K562 (cell line): ENCODE results near the gene CFL1. TPM values are rescaled to one million over a fixed set of nuclear protein-coding genes. Genes with fewer than 3 reads are reported as not detected.

ENCODE experiments used
- CBFA2T3 ChIP-seq: fragments of 450-650 bp; IDR thresholded peaks from 2 replicates; pipeline ENCODE4 v1.6.1; 2017
- EP300 ChIP-seq: IDR thresholded peaks from 2 replicates; pipeline ENCODE4 v1.6.1; 2012; ENCODE audit warnings: low read length, improper control_type of control experiment
- EP400 ChIP-seq: fragments of 450-650 bp; IDR thresholded peaks from 2 replicates; pipeline ENCODE4 v1.6.1; 2017; ENCODE audit warnings: antibody characterized with exemption, mild to moderate bottlenecking, moderate library complexity
- GTF2E2 ChIP-seq: fragments of 200-800 bp; sonication (Bioruptor generic); IDR thresholded peaks from 2 replicates; pipeline ENCODE4 v1.6.1; 2016; ENCODE audit warnings: missing genetic modification characterization, missing compliant biosample characterization
- HMBOX1 ChIP-seq: sonication (generic); IDR thresholded peaks from 2 replicates; pipeline ENCODE4 v1.6.1; 2016
- MTA3 ChIP-seq: fragments of 450-650 bp; formaldehyde crosslinking; IDR thresholded peaks from 2 replicates; pipeline ENCODE4 v1.6.1; 2017; ENCODE audit warnings: mild to moderate bottlenecking, borderline replicate concordance
- NCOR1 ChIP-seq: fragments of 450-650 bp; IDR thresholded peaks from 2 replicates; pipeline ENCODE4 v1.6.1; 2016; ENCODE audit warnings: mild to moderate bottlenecking, moderate library complexity
- NR3C1 ChIP-seq: sonication (generic); formaldehyde crosslinking; IDR thresholded peaks from 2 replicates; pipeline ENCODE4 v1.8.1; 2022; ENCODE audit warnings: missing genetic modification reagents
- PHB2 ChIP-seq: fragments of 450-650 bp; IDR thresholded peaks from 2 replicates; pipeline ENCODE4 v1.6.1; 2017; ENCODE audit warnings: low read depth
- PTTG1 ChIP-seq: fragments of 450-650 bp; IDR thresholded peaks from 2 replicates; pipeline ENCODE4 v1.6.1; 2016; ENCODE audit warnings: low read depth, mild to moderate bottlenecking, missing genetic modification characterization, missing compliant biosample characterization
- ZBTB17 ChIP-seq: fragments of 450-650 bp; formaldehyde crosslinking; IDR thresholded peaks from 2 replicates; pipeline ENCODE4 v1.4.0; 2020; ENCODE audit warnings: mild to moderate bottlenecking
- ZKSCAN1 ChIP-seq: fragments of 150-350 bp; IDR thresholded peaks from 2 replicates; pipeline ENCODE4 v1.6.1; 2016; ENCODE audit warnings: low read depth, low read length
- ZKSCAN8 ChIP-seq: fragments of 200-800 bp; sonication (Bioruptor generic); IDR thresholded peaks from 2 replicates; pipeline ENCODE4 v1.6.1; 2016; ENCODE audit warnings: missing genetic modification characterization, missing compliant biosample characterization
- ZNF561 ChIP-seq: fragments of 450-650 bp; formaldehyde crosslinking; conservative IDR thresholded peaks from 2 replicates; pipeline ENCODE4 v1.4.0; 2020; ENCODE audit warnings: mild to moderate bottlenecking, moderate library complexity
- ZNF707 ChIP-seq: fragments of 250-450 bp; sonication (Bioruptor Pico); conservative IDR thresholded peaks from 2 replicates; pipeline ENCODE4 v1.8.0; 2022; ENCODE audit warnings: inconsistent platforms, mild to moderate bottlenecking, moderate library complexity
- polyA plus RNA-seq, 8 experiments: library from polyadenylated mRNA; depleted of rRNA in 4 of 8; stranded (reverse) in 5 of 8; unstranded in 3 of 8; fragments of >200 nt; fragmentation: Nextera tagmentation in 2 of 8; fragmentation: Illumina TruSeq in 1 of 8; extraction: Ambion mirVana in 2 of 8; extraction: Trizol in 1 of 8; gene quantifications; 2 replicates each; pipeline versions ENCODE4 v1.2.1 to v1.2.3, GENCODE V29; 2011 to 2014; ENCODE audit warnings: inconsistent platforms in 1 of 8, missing spikeins in 1 of 8
- total RNA-seq, 7 experiments: library from RNA; depleted of rRNA in 6 of 7; stranded (reverse); fragments of >200 nt in 6 of 7; fragmentation: Illumina TruSeq in 2 of 7; extraction: Trizol in 2 of 7; gene quantifications; 2 replicates each; pipeline versions ENCODE4 v1.2.1 to v1.2.3, GENCODE V29; 2011 to 2021; ENCODE audit warnings: low replicate concordance in 1 of 7
- TF ChIP-seq, protein P1 (sequence below): fragments of 450-650 bp; IDR thresholded peaks from 2 replicates; pipeline ENCODE4 v1.6.1; 2016; ENCODE audit warnings: low read depth
- TF ChIP-seq, protein P2 (sequence below): fragments of 200-800 bp; sonication (Bioruptor generic); IDR thresholded peaks from 2 replicates; pipeline ENCODE4 v1.6.1; 2017; ENCODE audit warnings: missing genetic modification characterization, missing compliant biosample characterization
- TF ChIP-seq, protein P3 (sequence below): fragments of 250-450 bp; sonication (Bioruptor Pico); IDR thresholded peaks from 2 replicates; pipeline ENCODE4 v1.5.0; 2021; ENCODE audit warnings: mild to moderate bottlenecking, borderline replicate concordance

CFL1 gene
- total and polyA plus RNA-seq, 9 of the 15 experiments (the other 6 are each of a cell fraction or from before 2014, with no cell fraction given), result 105 to 1,101 (median 859) TPM

- TF ChIP-seq, protein P1, sequence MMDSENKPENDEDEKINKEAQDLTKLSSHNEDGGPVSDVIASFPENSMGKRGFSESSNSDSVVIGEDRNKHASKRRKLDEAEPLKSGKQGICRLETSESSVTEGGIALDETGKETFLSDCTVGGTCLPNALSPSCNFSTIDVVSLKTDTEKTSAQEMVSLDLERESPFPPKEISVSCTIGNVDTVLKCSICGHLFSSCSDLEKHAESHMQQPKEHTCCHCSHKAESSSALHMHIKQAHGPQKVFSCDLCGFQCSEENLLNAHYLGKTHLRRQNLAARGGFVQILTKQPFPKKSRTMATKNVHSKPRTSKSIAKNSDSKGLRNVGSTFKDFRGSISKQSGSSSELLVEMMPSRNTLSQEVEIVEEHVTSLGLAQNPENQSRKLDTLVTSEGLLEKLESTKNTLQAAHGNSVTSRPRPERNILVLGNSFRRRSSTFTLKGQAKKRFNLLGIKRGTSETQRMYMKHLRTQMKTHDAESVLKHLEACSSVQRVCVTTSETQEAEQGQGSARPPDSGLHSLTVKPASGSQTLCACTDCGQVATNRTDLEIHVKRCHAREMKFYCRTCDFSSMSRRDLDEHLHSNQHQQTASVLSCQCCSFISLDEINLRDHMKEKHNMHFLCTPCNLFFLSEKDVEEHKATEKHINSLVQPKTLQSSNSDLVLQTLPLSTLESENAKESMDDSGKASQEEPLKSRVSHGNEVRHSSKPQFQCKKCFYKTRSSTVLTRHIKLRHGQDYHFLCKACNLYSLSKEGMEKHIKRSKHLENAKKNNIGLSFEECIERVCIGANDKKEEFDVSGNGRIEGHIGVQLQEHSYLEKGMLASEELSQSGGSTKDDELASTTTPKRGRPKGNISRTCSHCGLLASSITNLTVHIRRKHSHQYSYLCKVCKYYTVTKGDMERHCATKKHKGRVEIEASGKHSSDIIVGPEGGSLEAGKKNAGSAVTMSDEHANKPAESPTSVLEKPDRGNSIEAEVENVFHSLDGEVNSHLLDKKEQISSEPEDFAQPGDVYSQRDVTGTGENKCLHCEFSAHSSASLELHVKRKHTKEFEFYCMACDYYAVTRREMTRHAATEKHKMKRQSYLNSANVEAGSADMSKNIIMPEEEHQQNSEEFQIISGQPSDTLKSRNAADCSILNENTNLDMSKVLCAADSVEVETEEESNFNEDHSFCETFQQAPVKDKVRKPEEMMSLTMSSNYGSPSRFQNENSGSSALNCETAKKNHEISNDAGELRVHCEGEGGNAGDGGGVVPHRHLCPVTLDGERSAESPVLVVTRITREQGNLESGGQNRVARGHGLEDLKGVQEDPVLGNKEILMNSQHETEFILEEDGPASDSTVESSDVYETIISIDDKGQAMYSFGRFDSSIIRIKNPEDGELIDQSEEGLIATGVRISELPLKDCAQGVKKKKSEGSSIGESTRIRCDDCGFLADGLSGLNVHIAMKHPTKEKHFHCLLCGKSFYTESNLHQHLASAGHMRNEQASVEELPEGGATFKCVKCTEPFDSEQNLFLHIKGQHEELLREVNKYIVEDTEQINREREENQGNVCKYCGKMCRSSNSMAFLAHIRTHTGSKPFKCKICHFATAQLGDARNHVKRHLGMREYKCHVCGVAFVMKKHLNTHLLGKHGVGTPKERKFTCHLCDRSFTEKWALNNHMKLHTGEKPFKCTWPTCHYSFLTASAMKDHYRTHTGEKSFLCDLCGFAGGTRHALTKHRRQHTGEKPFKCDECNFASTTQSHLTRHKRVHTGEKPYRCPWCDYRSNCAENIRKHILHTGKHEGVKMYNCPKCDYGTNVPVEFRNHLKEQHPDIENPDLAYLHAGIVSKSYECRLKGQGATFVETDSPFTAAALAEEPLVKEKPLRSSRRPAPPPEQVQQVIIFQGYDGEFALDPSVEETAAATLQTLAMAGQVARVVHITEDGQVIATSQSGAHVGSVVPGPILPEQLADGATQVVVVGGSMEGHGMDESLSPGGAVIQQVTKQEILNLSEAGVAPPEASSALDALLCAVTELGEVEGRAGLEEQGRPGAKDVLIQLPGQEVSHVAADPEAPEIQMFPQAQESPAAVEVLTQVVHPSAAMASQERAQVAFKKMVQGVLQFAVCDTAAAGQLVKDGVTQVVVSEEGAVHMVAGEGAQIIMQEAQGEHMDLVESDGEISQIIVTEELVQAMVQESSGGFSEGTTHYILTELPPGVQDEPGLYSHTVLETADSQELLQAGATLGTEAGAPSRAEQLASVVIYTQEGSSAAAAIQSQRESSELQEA, result no peak
- TF ChIP-seq NR3C1 (CRISPR knock-in tag) (no peak), ZNF561 (no peak), ZBTB17 (CRISPR knock-in tag) (peak; percentile 94), MTA3 (0 out of 2 replicates have a peak, but pooled peaks have one; percentile 45), ZKSCAN8 (CRISPR knock-in tag) (no peak), ZKSCAN1 (no peak), ZNF707 (CRISPR knock-in tag) (no peak), CBFA2T3 (peak; percentile 73), EP400 (no peak), HMBOX1 (peak; percentile 86), GTF2E2 (tag) (no peak), NCOR1 (peak; percentile 43; the same call in 1 of the 2 replicates), PHB2 (no peak), PTTG1 (tag) (no peak), EP300 (peak; percentile 50; the same call in 1 of the 2 replicates)
- TF ChIP-seq, protein P2, sequence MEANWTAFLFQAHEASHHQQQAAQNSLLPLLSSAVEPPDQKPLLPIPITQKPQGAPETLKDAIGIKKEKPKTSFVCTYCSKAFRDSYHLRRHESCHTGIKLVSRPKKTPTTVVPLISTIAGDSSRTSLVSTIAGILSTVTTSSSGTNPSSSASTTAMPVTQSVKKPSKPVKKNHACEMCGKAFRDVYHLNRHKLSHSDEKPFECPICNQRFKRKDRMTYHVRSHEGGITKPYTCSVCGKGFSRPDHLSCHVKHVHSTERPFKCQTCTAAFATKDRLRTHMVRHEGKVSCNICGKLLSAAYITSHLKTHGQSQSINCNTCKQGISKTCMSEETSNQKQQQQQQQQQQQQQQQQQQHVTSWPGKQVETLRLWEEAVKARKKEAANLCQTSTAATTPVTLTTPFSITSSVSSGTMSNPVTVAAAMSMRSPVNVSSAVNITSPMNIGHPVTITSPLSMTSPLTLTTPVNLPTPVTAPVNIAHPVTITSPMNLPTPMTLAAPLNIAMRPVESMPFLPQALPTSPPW, result peak; percentile 11; the same call in 1 of the 2 replicates
- TF ChIP-seq, protein P3, sequence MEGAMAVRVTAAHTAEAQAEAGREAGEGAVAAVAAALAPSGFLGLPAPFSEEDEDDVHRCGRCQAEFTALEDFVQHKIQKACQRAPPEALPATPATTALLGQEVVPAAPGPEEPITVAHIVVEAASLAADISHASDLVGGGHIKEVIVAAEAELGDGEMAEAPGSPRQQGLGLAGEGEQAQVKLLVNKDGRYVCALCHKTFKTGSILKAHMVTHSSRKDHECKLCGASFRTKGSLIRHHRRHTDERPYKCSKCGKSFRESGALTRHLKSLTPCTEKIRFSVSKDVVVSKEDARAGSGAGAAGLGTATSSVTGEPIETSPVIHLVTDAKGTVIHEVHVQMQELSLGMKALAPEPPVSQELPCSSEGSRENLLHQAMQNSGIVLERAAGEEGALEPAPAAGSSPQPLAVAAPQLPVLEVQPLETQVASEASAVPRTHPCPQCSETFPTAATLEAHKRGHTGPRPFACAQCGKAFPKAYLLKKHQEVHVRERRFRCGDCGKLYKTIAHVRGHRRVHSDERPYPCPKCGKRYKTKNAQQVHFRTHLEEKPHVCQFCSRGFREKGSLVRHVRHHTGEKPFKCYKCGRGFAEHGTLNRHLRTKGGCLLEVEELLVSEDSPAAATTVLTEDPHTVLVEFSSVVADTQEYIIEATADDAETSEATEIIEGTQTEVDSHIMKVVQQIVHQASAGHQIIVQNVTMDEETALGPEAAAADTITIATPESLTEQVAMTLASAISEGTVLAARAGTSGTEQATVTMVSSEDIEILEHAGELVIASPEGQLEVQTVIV (CRISPR knock-in tag), result no peak
Observed at GRCh38 chr11:65906602-65907001, 48.6 kb upstream of the CFL1 start (continued).
